Measurements from ENCODE around the gene ZNF26. TPM values are rescaled to one million over a fixed set of nuclear protein-coding genes. Genes with fewer than 3 reads are reported as not detected.

Gene ZNF26
- polyA plus RNA-seq, 1 donor from 2014 or later: 26.6 TPM

Small RNAs within 50 kb of the gene (small RNA-seq; reads per million reads assigned to genes)
- 0 to 0.08 (median 0) reads per million in 3 experiments for gene RNU4ATAC12P

Other genes with a start within 250 kb of the ZNF26 start
- 69.9 and 72.3 TPM in 2 replicates for gene ANKLE2, start 224.5 kb upstream of the ZNF26 start, polyA plus RNA-seq
- gene GOLGA3, start 157.5 kb upstream of the ZNF26 start, polyA plus RNA-seq: 16.7 and 20.2 TPM in 2 replicates
- gene CHFR, start 98.8 kb upstream of the ZNF26 start, polyA plus RNA-seq: 88.4 and 89.3 TPM in 2 replicates
- gene ZNF605, start 30.1 kb upstream of the ZNF26 start, polyA plus RNA-seq: 18.6 and 22.6 TPM in 2 replicates
- gene ZNF84, start 51.1 kb downstream of the ZNF26 start, polyA plus RNA-seq: 158 and 191 TPM in 2 replicates
- 50.8 and 60.5 TPM in 2 replicates for gene ZNF140, start 94.6 kb downstream of the ZNF26 start, polyA plus RNA-seq
- gene ZNF891, start 143.9 kb downstream of the ZNF26 start, polyA plus RNA-seq: 9.4 and 10.4 TPM in 2 replicates
- 46.5 and 52.3 TPM in 2 replicates for gene ZNF10, start 144.3 kb downstream of the ZNF26 start, polyA plus RNA-seq
- 23.5 and 32.3 TPM in 2 replicates for gene ZNF268, start 195.1 kb downstream of the ZNF26 start, polyA plus RNA-seq
- not detected in 2 replicates for gene ANHX, start 249.5 kb downstream of the ZNF26 start, polyA plus RNA-seq